Measurements from ENCODE around the gene MBP.

GRCh38 chr18:77038182-77038858 lies 94.3 kb downstream of the MBP start:
- TF ChIP-seq, protein P1, sequence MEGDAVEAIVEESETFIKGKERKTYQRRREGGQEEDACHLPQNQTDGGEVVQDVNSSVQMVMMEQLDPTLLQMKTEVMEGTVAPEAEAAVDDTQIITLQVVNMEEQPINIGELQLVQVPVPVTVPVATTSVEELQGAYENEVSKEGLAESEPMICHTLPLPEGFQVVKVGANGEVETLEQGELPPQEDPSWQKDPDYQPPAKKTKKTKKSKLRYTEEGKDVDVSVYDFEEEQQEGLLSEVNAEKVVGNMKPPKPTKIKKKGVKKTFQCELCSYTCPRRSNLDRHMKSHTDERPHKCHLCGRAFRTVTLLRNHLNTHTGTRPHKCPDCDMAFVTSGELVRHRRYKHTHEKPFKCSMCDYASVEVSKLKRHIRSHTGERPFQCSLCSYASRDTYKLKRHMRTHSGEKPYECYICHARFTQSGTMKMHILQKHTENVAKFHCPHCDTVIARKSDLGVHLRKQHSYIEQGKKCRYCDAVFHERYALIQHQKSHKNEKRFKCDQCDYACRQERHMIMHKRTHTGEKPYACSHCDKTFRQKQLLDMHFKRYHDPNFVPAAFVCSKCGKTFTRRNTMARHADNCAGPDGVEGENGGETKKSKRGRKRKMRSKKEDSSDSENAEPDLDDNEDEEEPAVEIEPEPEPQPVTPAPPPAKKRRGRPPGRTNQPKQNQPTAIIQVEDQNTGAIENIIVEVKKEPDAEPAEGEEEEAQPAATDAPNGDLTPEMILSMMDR (IDR thresholded peaks at IDR 0.05; ENCODE audit: insufficient read depth, low read length) = no peak
- no peak for TF ChIP-seq POLR2AphosphoS5 (IDR thresholded peaks at IDR 0.05; ENCODE audit: low read depth)
- TF ChIP-seq, protein P2, sequence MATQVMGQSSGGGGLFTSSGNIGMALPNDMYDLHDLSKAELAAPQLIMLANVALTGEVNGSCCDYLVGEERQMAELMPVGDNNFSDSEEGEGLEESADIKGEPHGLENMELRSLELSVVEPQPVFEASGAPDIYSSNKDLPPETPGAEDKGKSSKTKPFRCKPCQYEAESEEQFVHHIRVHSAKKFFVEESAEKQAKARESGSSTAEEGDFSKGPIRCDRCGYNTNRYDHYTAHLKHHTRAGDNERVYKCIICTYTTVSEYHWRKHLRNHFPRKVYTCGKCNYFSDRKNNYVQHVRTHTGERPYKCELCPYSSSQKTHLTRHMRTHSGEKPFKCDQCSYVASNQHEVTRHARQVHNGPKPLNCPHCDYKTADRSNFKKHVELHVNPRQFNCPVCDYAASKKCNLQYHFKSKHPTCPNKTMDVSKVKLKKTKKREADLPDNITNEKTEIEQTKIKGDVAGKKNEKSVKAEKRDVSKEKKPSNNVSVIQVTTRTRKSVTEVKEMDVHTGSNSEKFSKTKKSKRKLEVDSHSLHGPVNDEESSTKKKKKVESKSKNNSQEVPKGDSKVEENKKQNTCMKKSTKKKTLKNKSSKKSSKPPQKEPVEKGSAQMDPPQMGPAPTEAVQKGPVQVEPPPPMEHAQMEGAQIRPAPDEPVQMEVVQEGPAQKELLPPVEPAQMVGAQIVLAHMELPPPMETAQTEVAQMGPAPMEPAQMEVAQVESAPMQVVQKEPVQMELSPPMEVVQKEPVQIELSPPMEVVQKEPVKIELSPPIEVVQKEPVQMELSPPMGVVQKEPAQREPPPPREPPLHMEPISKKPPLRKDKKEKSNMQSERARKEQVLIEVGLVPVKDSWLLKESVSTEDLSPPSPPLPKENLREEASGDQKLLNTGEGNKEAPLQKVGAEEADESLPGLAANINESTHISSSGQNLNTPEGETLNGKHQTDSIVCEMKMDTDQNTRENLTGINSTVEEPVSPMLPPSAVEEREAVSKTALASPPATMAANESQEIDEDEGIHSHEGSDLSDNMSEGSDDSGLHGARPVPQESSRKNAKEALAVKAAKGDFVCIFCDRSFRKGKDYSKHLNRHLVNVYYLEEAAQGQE (IDR thresholded peaks at IDR 0.05; ENCODE audit: insufficient replicate concordance, low read depth) = no peak

All from HL-60 (cell line).